ENCODE results near the gene PPIG. TPM values are rescaled to one million over a fixed set of nuclear protein-coding genes. Genes with fewer than 3 reads are reported as not detected.
"Not testable (repeated sequence)": the region's sequence is repeated elsewhere in the genome, so short reads cannot be mapped to it uniquely, and the experiment has no call there.

PPIG gene
- total RNA-seq, 1 experiment from 2014 or later, result 22.8 TPM

DNA sequence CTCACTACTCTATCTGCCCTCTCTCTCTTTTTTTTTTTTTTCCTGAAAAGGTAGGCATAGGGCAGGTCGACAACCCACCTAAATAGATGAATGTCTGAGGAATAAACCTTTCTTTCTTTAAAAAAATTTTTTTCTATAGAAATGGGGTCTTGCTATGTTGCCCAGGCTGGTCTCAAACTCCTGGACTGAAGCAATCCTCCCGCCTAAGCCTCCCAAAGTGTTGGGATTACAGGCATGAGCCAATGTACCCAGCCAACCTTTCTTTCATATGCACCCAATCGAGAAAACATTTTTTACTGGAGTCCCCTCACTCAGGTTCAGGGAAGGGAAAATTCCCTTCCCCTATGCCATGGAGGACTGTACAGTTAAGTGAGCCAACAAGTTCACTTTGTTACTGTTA is 79.1 kb downstream of the PPIG start:
- no peak for DNase-seq (ENCODE audit: low read depth)

DNA sequence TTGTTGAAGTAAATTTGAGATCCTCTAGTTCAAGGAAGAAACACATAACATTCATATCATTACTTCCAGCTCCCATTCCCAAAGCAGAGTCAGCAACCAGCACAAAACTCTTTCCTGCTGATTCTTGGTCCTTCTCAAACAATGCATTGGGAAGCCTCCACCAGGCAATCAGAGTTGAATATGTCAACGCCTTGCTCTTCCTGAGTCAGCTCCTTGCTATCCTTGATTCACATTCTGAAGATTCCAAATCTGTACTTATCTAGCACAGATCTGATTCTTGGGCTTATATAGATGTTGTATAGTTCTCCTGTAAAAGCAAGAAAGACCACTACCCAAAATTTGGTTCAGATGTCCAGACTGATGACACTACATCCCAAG is 80.4 kb downstream of the PPIG start:
- no peak for DNase-seq (ENCODE audit: low read depth)

DNA sequence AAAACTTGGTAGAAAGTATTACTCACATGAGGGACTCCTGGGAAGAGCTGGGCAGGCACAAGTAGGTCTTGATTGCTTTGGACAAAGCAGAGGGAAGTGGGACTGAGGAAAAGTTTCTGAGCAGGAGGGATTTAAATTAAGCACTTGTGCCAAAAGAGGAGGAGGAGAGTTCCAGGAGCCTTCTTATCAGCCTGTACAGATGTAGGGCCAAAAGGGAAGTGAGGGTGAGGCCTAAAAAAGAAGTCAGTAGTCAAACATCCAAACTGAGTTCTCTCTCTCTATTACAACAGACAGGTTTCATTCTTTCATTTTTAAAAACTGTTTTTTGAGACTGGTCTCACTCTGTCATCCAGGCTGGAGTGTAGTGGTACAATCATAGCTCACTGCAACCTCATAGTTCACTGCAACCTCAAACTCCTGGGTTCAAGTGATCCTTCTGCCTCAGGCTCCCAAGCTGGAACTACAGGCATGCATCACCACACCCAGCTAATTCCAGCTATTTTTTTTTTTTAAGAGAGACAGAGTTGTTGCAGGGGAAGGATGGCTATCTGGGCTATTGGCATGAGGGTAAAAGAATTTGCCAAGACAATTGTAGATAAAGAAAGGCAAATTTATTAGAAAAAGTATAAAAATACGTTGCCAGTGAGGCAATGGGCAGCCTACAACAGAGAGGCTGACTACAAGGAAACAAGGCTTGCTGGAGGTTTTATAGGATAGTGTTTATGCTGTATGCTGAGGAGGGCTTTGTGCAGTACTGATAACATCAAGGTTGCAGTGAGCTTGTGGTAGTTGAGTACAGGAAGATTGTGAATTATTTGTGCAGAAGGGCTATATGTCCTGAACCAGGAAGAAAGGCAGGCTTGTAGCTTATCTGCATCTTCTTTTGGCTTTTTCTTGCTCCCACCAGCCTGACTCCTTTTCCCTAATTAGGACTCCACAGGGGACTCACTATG is 81.1 kb downstream of the PPIG start:
- DNase-seq (ENCODE audit: low read depth), result no peak

DNA sequence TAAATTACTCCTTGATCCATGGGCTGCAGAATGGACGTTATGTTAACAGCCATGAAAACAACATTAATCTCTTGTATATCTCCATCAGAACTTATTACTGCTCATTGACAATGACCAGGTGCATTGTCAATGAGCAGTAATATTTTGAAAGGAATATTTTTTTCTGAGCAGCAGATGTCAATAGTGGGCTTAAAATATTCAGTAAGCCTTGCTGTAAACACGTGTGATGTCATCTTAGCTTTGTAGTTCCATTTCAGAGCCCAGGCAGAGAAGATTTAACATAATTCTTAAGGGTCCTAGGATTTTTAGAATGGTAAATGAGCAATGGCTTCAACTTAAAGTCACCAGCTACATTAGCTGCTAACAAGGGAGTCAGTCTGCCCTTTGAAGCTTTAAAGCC is 83.4 kb downstream of the PPIG start:
- DNase-seq (ENCODE audit: low read depth), result no peak

DNA sequence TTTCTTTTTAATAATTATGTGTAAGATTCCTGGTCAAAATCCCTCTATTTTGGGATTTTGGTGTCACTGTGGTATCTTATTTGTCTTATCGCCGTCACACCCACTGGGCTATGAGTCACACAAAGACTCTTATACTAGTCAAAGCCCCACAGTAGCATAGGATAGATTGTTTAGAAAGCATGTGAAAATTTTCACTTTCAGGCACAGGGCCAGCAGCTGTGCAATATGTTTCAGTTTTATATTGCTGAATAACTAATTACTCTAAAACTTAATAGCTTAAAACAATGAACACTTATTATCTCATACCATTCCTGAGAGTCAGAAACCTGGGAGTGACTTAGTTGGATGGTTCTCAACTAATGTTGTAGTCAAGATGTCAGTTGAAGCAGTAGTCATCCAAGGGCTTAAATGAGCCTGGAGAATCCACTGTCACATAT is 86.1 kb downstream of the PPIG start:
- peak; percentile 19 for DNase-seq (ENCODE audit: low read depth)

DNA sequence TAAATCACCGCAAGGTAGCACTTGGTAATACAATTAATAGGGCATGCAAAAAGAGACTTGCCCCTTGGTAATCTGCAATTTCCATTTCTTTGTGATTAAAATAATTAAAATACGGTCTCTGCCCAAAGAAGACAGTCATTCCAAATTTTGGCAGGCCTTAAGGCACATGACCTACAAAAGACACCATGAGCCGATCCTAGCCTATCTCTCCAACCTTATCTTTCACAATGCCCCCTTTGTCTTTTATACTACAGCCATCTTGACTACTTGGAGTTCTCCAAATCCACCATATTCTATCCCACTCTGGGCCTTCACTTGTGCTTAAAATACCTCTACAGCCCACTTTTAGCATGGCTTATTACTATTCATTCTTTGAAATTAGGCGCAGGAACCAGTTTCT is 86.8 kb downstream of the PPIG start:
- no peak for DNase-seq (ENCODE audit: low read depth)

DNA sequence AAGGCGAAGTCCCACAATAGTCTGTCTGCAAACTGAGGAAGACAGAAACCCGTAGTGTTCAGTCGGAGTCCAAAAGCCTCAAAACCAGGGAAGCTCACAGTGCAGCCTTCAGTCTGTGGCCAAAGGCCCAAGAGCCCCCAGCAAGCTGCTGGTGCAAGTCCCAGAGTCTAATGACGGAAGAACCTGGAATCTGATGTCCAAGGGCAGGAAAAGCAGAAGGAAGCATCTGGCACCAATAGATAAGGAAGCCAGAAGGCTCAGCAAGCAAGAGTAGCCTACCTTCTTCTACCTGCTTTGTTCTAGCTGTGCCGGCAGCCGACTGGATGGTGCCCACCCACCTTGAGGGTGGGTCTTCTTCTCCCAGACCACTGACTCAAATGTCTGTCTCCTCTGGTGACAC is 88.3 kb downstream of the PPIG start:
- DNase-seq (ENCODE audit: low read depth), result no peak

DNA sequence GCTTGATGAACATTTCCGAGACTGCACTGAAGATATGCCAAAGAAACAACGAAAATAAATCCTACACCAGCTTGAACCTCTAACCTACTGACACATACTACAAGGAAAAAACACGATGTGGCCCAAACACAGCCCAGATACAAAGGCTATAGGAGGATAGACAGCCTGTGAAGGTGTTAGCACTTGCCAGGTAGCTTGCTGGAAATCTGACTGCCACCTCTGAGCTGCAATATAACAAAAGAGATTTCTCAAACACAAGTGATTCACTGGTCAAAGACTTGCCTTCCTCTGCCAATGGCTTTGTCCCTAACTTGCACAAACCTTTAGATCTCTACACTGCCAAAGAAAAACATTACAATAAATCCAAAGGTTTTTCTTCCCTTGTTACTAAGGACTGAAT is 89.0 kb downstream of the PPIG start:
- DNase-seq (ENCODE audit: low read depth), result no peak

DNA sequence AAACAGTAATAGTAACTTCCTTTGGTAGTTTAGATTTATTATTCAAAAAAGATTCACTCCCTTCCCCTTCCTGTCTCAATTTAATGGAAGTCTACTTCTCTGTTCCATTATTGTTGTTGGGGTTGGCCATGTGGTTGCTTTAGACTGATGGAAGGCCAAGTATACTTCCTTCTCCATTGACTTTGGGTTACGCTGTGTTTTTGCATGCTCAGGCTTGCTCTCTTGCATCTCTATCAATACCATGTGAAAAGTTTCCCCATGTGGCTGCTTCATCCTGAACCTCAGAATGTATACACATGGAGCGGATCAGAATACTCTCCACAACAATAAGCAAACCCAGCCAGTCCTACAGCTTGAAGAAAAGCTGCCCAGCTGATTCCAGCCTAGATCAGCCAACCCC is 89.8 kb downstream of the PPIG start:
- DNase-seq (ENCODE audit: low read depth), result no peak

DNA sequence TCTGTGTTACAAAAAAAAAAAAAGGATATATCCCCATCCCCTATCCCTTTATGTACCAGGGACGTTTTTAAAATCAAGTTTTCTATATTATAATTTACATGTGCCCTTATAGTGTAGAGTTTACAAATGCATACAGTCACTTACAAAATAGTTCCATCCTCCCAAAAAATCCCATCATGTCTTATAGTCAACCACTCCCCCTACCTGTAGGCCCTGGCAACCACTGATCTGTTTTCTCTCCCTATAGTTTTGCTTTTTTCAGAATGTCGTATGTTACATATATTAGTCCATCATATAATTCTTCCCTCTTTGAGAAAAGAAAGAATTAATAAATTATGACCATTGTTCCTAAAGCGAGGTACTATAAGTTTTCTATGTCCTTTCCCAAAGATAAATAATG is 92.2 kb downstream of the PPIG start:
- no peak for DNase-seq (ENCODE audit: low read depth)

DNA sequence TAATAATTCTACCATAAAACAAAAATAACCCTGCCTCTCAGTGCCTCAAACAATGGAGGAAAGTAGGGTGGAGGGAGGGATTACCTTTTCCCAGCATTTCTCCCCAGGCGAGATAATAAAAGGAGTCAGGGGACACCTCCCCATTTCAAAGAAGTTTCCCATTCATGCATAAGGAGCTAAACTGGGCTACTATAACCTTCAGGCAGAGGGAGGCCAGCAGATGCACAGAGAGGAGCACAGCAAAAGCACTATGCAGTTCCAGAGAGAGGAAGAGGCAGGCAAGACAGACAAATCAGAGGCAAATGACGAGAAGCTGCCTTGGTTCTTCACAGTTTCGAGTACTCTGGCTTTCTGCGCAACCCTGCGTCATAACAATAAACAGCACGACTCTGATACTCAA is 92.7 kb downstream of the PPIG start:
- no peak for DNase-seq (ENCODE audit: low read depth)

DNA sequence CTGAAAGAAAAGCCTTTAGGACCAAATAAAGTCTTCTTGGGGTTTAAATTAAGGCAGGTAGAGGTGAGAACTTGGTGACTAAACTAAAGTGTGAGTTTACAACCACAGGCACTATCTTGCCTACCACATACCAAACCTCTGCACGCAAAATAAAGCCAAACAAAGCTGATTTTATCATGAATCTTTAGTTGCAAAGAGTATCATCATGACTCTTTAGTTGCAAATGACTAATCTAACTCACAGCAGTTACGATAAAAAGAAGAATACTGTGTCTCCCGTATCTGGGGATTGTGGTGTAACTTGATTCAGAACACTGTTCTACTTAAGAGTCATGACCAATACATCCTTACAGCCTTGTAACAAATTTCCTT is 98.9 kb downstream of the PPIG start:
- peak; percentile 7 for DNase-seq (ENCODE audit: low read depth)

DNA sequence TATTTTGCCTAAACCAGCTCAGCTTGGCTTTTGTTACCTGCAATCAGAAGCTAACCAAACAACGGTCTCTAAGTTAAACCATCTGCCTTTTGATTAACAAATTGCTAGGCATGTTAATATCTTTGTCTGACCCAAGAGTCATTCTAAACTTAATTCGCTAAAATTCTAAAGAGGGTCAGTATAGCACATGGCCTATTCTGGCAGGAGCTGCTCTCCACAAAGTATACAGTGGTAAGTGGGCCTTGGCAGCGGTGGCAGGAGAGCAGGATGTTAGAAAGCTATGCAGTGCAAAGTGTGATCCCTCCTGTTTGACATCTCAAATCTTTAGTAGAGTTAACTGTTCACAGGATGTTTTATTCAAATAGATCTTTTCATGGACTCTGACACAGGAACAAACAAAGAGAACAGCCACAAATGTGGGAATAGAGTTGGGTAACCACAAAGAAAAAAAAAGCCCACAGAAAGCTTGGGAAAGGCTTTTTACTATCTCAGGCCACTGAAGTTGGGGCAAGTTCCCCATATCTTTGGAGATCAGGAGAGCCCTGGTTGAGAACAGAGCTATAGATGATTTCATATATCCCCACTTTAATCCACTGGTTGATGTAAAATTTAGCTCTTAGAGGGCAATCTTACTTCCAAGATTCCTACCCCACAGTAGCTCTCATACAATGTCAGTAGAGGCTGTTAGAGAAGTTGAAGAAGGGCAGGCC is 99.4 kb downstream of the PPIG start:
- DNase-seq (ENCODE audit: low read depth), result no peak

DNA sequence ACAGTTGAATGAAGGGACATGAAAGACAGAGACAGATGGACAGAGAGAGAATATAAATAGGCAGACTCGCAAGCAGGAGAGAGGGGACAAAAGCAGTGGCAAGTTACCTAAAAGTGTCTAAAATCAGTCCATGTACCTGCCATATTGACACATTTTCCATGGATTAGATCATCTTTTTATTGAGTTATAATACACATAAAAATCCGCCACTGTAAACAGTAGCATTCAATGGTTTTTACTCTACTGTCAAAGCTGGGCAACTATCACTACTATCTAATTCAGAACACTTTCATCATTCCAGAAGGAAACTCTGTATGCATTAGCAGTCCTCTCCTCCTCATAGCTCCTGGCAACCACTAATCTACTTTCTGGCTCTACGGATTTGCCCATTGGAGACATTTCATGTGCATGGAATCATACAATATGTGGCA is 100.0 kb downstream of the PPIG start:
- DNase-seq (ENCODE audit: low read depth), result no peak

DNA sequence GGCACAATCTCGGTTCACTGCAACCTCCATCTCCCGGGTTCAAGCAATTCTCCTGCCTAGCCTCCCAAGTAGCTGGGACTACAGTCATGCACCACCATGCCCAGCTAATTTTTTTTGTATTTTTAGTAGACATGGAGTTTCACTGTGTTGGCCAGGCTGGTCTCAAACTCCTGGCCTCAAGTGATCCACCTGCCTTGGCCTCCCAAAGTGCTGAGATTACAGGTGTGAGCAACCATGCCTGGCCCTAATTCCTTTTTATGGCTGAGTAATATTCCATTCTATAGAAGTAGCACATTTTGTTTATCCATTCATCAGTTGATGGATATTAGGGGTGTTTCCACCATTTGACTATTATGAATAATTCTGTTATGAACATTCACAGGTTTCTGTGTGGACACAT is 100.6 kb downstream of the PPIG start:
- DNase-seq (ENCODE audit: low read depth), result not testable (repeated sequence)

DNA sequence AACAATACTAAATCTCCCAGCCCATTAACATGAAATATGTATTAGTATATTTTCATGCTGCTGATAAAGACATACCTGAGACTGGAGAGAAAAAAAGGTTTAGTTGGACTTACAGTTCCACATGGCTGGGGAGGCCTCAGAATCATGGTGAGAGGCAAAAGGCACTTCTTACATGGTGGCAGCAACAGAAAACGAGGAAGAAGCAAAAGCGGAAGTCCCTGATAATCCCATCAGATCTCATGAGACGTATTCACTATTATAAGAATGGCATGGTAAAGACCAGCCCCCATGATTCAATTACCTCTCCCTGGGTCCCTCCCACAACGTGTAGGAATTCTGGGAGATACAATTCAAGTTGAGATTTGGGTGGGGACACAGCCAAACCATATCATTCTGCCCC is 102.7 kb downstream of the PPIG start:
- DNase-seq (ENCODE audit: low read depth), result not testable (repeated sequence)

DNA sequence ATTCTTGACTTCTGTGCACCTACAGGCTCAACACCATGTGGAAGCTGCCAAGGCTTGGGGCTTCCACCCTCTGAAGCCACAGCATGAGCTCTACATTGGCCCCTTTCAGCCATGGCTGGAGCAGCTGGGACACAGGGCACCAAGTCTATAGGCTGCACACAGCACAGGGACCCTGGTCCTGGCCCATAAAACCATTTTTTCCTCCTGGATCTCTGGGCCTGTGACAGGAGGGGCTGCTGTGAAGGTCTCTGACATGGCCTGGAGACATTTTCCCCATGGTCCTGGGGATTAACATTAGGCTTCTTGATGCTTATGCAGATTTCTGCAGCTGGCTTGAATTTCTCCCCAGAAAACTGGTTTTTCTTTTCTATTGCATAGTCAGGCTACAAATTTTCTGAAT is 103.8 kb downstream of the PPIG start:
- not testable (repeated sequence) for DNase-seq (ENCODE audit: low read depth)

DNA sequence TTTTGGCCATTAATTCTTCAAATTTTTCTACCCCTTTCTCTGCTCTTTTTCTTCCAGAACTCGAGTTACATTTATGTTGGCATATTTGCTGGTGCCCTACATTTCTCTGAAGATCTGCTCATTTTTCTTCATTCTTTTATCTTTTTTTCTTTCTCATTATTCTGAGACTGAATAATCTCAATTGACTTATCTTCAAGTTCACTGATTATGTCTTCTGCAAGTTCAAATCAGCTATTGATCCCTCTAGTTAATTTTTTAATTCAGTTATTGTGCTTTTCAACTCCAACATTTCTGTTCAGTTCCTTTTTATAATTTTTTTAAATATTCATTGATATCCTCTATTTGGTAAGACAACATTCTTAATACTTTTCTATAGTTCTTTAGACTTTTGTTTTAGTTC is 106.8 kb downstream of the PPIG start:
- DNase-seq (ENCODE audit: low read depth), result no peak

Other genes with a start within 250 kb of the PPIG start
- not detected in 2 replicates for gene LRP2, start 221.8 kb upstream of the PPIG start, total RNA-seq (2014; rRNA removed)
- 6.0 and 7.2 TPM in 2 replicates for gene BBS5, start 104.9 kb upstream of the PPIG start, total RNA-seq (2014; rRNA removed)
- gene KLHL41, start 74.6 kb upstream of the PPIG start, total RNA-seq (2014; rRNA removed), result 32.3 and 91.1 TPM in 2 replicates
- gene FASTKD1, start 10.5 kb upstream of the PPIG start, total RNA-seq (2014; rRNA removed), result 22.8 and 26.9 TPM in 2 replicates
- not detected in 2 replicates for gene CFAP210, start 110.1 kb downstream of the PPIG start, total RNA-seq (2014; rRNA removed)
- gene PHOSPHO2, start 110.1 kb downstream of the PPIG start, total RNA-seq (2014; rRNA removed), result 2.1 TPM in 2 replicates
- gene KLHL23, start 149.5 kb downstream of the PPIG start, total RNA-seq (2014; rRNA removed), result 3.3 and 4.6 TPM in 2 replicates
- 151 and 157 TPM in 2 replicates for gene SSB, start 214.5 kb downstream of the PPIG start, total RNA-seq (2014; rRNA removed)
- gene METTL5, start 240.6 kb downstream of the PPIG start, total RNA-seq (2014; rRNA removed), result 48.7 and 54.0 TPM in 2 replicates
- 21.7 and 26.3 TPM in 2 replicates for gene UBR3, start 243.1 kb downstream of the PPIG start, total RNA-seq (2014; rRNA removed)